IPS-20b (cell line): ENCODE results near the gene LRFN2.
A peak's percentile ranks its signal among the peaks of the same experiment; 100 is the strongest.

Experiments used
- H3K27ac ChIP-seq: one replicate; pipeline ENCODE4 v1.5.1; 2013; ENCODE audit warnings: low read length
- H3K27me3 ChIP-seq: 2 replicates; pipeline ENCODE4 v1.6.1; 2013; ENCODE audit warnings: mild to moderate bottlenecking, low read length, inconsistent platforms; ENCODE audit not compliant: insufficient read depth
- H3K36me3 ChIP-seq: 2 replicates; pipeline ENCODE4 v1.6.1; 2013; ENCODE audit warnings: low read depth, mild to moderate bottlenecking, inconsistent platforms, low read length, moderate library complexity; ENCODE audit not compliant: insufficient read depth
- H3K4me1 ChIP-seq: 2 replicates; pipeline ENCODE4 v1.6.1; 2013; ENCODE audit warnings: mild to moderate bottlenecking, control low read depth, inconsistent platforms, low read length, moderate library complexity; ENCODE audit not compliant: insufficient read depth
- H3K4me3 ChIP-seq: 2 replicates; pipeline ENCODE4 v1.5.1; 2013; ENCODE audit warnings: mild to moderate bottlenecking, low read length, inconsistent platforms
- H3K9ac ChIP-seq: 2 replicates; pipeline ENCODE4 v1.6.1; 2013; ENCODE audit warnings: low read depth, mild to moderate bottlenecking, inconsistent platforms, low read length, moderate library complexity
- H3K9me3 ChIP-seq: 2 replicates; pipeline ENCODE4 v1.6.1; 2013; ENCODE audit warnings: mild to moderate bottlenecking, low read depth, low read length, inconsistent platforms; ENCODE audit not compliant: insufficient read depth

LRFN2 gene

DNA sequence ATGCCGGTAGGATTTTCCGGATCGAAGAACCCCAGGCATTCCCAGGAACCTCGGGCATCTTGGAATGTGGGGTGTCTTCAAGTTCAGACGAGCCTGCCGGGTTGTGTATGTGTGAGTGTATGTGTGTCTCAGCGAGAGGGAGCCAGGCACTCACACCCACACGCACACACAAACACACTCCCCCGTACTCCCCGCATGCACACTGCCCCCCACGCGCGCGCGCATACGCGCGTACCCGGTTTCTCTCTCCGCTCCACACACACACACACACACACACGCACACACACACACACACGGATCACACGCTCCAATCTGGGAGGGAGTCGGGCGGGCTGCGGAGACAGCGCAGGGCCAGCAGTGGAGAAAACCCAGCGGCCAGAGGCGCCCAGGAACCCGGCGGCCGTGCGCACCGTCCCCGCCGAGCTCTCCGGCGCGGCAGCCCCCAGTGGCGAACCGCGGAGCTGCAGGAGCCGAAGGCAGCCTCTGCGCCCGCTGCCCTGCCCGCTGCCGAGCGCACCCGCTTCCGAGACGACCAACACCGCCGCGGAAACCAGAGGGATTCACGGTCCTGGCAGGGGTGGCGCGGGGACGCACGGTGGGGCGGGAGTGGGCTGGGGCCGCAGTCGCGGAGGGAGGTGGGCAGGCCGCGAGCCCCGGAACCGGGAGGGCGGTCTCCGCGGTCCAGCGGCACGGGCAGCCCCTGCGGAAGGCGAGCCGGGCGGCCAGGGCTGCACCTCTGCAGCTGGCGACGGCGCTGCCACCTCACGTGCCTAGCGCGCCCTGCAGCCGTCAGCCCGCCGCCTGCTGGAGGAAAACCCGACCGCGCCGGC, at the start of gene LRFN2:
Gene LRFN2, minus strand, starts transcription at position 125 of the 830 bp plus-strand sequence.
- H3K9me3 ChIP-seq, result no peaks in the 10 kb centered on the region
- H3K36me3 ChIP-seq, result no peaks in the 10 kb centered on the region
- H3K9ac ChIP-seq, result peak within 1 kb of the TSS; percentile 71; the same call in 1 of the 2 replicates
- H3K4me3 ChIP-seq, result peak within 1 kb of the TSS; percentile 88
- no peak within 1 kb of the TSS for H3K27ac ChIP-seq
- peaks cover 18% of the 10 kb centered on the region for H3K4me1 ChIP-seq
- peaks cover 54% of the 10 kb centered on the region for H3K27me3 ChIP-seq

- no peaks in the 10 kb centered on the region for H3K9me3 ChIP-seq
- no peaks in the 10 kb centered on the region for H3K36me3 ChIP-seq
- H3K4me3 ChIP-seq, result no peak overlapping the region
- no peaks in the 10 kb centered on the region for H3K4me1 ChIP-seq
- H3K9ac ChIP-seq, result no peak overlapping the region
- H3K27me3 ChIP-seq, result no peaks in the 10 kb centered on the region
- no peak overlapping the region for H3K27ac ChIP-seq
Measured at GRCh38 chr6:40634429-40634828, 47.3 kb upstream of the LRFN2 start.

- Histone ChIP-seq H3K4me3 (no peak overlapping the region), H3K36me3 (no peaks in the 10 kb centered on the region), H3K9ac (no peak overlapping the region), H3K9me3 (no peaks in the 10 kb centered on the region), H3K27ac (no peak overlapping the region), H3K4me1 (no peaks in the 10 kb centered on the region), H3K27me3 (no peaks in the 10 kb centered on the region)
Measured at GRCh38 chr6:40631744-40632143, 44.6 kb upstream of the LRFN2 start.

- no peaks in the 10 kb centered on the region for H3K27me3 ChIP-seq
Measured at GRCh38 chr6:40630488-40630887, 43.3 kb upstream of the LRFN2 start.

DNA sequence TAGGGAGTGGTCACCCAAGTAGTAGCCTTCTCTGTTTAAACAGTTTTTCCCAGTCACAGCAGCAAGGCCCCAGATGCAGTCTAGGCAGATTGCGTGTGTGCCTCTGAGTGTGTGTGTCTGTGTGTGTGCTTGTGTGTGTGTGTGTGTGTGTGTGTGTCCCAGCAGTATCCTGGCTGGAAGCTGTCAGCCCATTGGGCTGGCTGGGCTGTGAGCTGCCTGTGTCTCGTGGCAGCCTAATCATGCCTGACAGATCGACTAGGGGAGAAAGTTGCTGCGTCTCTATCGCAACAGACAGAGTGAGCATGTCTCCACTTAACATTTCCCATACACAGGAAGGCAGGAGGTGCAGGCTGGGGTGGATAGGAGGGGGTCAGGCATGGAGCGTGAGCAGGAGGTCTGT, 42.9 kb upstream of the LRFN2 start:
- no peak overlapping the region for H3K4me3 ChIP-seq
- no peaks in the 10 kb centered on the region for H3K27me3 ChIP-seq
- no peak overlapping the region for H3K27ac ChIP-seq

More at GRCh38 chr6:40630488-40630887, 43.3 kb upstream of the LRFN2 start:
- Histone ChIP-seq H3K27ac (no peak overlapping the region), H3K9ac (no peak overlapping the region), H3K9me3 (peaks cover 3% of the 10 kb centered on the region; the same call in 1 of the 2 replicates), H3K4me1 (no peaks in the 10 kb centered on the region), H3K36me3 (no peaks in the 10 kb centered on the region), H3K4me3 (no peak overlapping the region)

GRCh38 chr6:40629463-40629862, 42.3 kb upstream of the LRFN2 start:
- Histone ChIP-seq H3K9me3 (peaks cover 3% of the 10 kb centered on the region; the same call in 1 of the 2 replicates), H3K27ac (no peak overlapping the region), H3K9ac (no peak overlapping the region), H3K4me3 (no peak overlapping the region), H3K36me3 (no peaks in the 10 kb centered on the region), H3K27me3 (no peaks in the 10 kb centered on the region), H3K4me1 (no peaks in the 10 kb centered on the region)

More for the DNA sequence above, 42.9 kb upstream of the LRFN2 start:
- H3K9me3 ChIP-seq, result peaks cover 3% of the 10 kb centered on the region; the same call in 1 of the 2 replicates
- no peaks in the 10 kb centered on the region for H3K4me1 ChIP-seq
- H3K36me3 ChIP-seq, result no peaks in the 10 kb centered on the region
- H3K9ac ChIP-seq, result no peak overlapping the region

GRCh38 chr6:40627316-40627715, 40.2 kb upstream of the LRFN2 start:
- H3K4me3 ChIP-seq, result no peak overlapping the region
- peaks cover 3% of the 10 kb centered on the region; the same call in 1 of the 2 replicates for H3K9me3 ChIP-seq
- no peaks in the 10 kb centered on the region for H3K27me3 ChIP-seq
- H3K4me1 ChIP-seq, result no peaks in the 10 kb centered on the region
- H3K9ac ChIP-seq, result no peak overlapping the region
- H3K27ac ChIP-seq, result no peak overlapping the region
- no peaks in the 10 kb centered on the region for H3K36me3 ChIP-seq

DNA sequence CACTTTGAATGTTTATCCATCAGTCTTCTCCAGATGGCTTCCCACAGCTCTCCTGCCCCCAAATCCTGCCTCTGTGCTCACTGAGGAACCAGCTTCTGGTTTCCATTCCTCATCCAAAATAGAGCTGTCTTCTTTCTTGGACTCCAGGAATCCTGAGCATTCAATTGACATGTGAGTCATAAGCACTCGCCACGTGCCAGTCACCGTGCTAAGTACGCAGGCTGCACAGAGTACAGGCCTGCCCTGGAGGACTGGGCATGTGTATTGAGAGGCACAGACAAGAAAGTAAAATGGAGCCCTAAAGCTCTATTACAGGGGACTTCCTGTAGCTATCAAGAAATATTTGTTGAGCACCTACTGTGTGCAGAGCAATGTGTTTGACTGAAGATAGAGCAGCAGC, 39.7 kb upstream of the LRFN2 start:
- H3K9me3 ChIP-seq, result peaks cover 3% of the 10 kb centered on the region; the same call in 1 of the 2 replicates
- H3K27me3 ChIP-seq, result no peaks in the 10 kb centered on the region
- no peak overlapping the region for H3K27ac ChIP-seq
- no peak overlapping the region for H3K9ac ChIP-seq
- H3K4me3 ChIP-seq, result no peak overlapping the region
- no peaks in the 10 kb centered on the region for H3K36me3 ChIP-seq
- H3K4me1 ChIP-seq, result no peaks in the 10 kb centered on the region

DNA sequence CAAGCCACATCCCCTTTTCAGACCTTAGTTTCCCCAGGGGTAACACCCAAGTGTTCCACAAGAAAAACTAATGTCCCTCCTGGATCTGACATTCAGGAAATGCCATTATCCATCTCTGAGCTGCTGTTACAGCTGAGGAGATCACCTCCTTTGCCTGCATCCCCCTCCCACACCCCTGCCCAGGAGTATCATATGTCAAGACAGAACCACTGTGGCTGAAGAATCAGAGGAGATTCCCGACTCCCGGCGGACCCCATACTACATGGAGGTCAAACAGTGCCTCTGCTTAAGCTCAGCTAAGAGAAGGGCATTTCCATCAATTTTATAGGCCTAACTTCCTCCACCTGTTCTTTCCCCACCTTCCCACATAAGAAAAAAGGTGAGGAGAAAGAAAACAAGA, 36.8 kb upstream of the LRFN2 start:
- Histone ChIP-seq H3K4me3 (no peak overlapping the region), H3K27ac (no peak overlapping the region), H3K4me1 (no peaks in the 10 kb centered on the region), H3K9me3 (peaks cover 3% of the 10 kb centered on the region; the same call in 1 of the 2 replicates), H3K36me3 (no peaks in the 10 kb centered on the region), H3K9ac (no peak overlapping the region), H3K27me3 (no peaks in the 10 kb centered on the region)

DNA sequence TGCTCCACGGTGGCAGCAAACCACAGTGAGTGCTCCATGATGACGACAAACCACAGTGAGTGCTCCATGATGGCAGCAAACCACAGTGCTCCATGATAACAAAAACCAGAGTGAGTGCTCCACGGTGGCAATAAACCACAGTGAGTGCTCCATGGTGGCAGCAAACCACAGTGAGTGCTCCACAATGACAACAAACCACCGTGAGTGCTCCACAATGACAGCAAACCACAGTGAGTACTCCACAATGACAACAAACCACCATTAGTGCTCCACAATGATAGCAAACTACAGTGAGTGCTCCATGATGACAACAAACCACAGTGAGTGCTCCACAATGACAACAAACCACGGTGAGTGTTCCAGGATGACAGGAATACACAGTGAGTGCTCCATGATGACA, 36.0 kb upstream of the LRFN2 start:
- Histone ChIP-seq H3K9me3 (peaks cover 3% of the 10 kb centered on the region; the same call in 1 of the 2 replicates), H3K27ac (no peak overlapping the region), H3K9ac (no peak overlapping the region)

GRCh38 chr6:40620574-40621240, 33.5 kb upstream of the LRFN2 start:
- H3K9ac ChIP-seq, result no peak overlapping the region
- H3K9me3 ChIP-seq, result no peaks in the 10 kb centered on the region
- no peaks in the 10 kb centered on the region for H3K4me1 ChIP-seq

More for the DNA sequence above, 36.0 kb upstream of the LRFN2 start:
- H3K27me3 ChIP-seq, result no peaks in the 10 kb centered on the region
- no peaks in the 10 kb centered on the region for H3K4me1 ChIP-seq
- H3K4me3 ChIP-seq, result no peak overlapping the region
- H3K36me3 ChIP-seq, result no peaks in the 10 kb centered on the region

DNA sequence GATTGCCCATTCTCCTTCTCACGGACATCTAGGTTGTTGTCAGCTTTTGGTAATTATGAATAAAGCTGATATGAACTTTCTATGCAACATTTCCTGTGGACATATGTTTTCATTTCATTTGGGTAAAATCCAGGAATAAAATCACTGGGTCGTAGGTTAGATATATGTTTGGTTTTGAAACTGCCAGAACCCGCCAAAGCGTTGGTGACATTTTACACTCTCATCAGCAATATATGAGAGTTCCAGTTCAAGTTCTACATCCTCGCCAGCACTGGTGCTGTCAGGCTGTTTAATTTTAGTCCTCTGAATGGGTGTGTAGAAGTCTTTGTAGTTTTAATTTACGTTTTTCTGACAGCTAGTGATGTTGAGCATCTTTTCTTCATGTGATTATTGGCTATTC, 27.5 kb upstream of the LRFN2 start:
- no peak overlapping the region for H3K4me3 ChIP-seq
- H3K9me3 ChIP-seq, result no peaks in the 10 kb centered on the region
- H3K4me1 ChIP-seq, result no peaks in the 10 kb centered on the region
- H3K36me3 ChIP-seq, result no peaks in the 10 kb centered on the region
- H3K9ac ChIP-seq, result no peak overlapping the region
- H3K27me3 ChIP-seq, result no peaks in the 10 kb centered on the region
- H3K27ac ChIP-seq, result no peak overlapping the region

More at GRCh38 chr6:40620574-40621240, 33.5 kb upstream of the LRFN2 start:
- no peak overlapping the region for H3K27ac ChIP-seq
- H3K4me3 ChIP-seq, result no peak overlapping the region
- H3K36me3 ChIP-seq, result no peaks in the 10 kb centered on the region
- H3K27me3 ChIP-seq, result no peaks in the 10 kb centered on the region
